OCI-LY3 (cell line): ENCODE results near the gene ALG3.

Source experiments
- H2AFZ ChIP-seq: fragments of 200-600, 300-600 bp; shearing (Covaris generic); 2 replicates; pipeline ENCODE4 v1.6.0; 2014; ENCODE audit warnings: antibody characterized with exemption, low read depth, low read length
- H3K27ac ChIP-seq: fragments of 200-600, 300-600 bp; sonication (generic); 2 replicates; pipeline ENCODE4 v1.5.1; 2014; ENCODE audit warnings: mild to moderate bottlenecking, low read length, moderate library complexity, mixed read lengths
- H3K27me3 ChIP-seq: fragments of 200-600, 300-600 bp; sonication (generic); 2 replicates; pipeline ENCODE4 v1.6.1; 2014; ENCODE audit warnings: low read depth, low read length, mixed read lengths
- H3K36me3 ChIP-seq: fragments of 200-600, 300-600 bp; sonication (generic); replicated peaks from 2 replicates; pipeline ENCODE3; 2014; ENCODE audit warnings: low read depth, low read length, mixed read lengths
- H3K4me1 ChIP-seq: fragments of 300-600, 200-600 bp; sonication (generic); 2 replicates; pipeline ENCODE4 v1.6.1; 2014; ENCODE audit warnings: low read length, mixed read lengths
- H3K4me2 ChIP-seq: fragments of 200-600, 300-600 bp; sonication (generic); 2 replicates; pipeline ENCODE4 v1.6.1; 2014; ENCODE audit warnings: low read length, mixed read lengths
- H3K4me3 ChIP-seq: fragments of 300-600, 200-600 bp; sonication (generic); 2 replicates; pipeline ENCODE4 v1.5.1; 2014; ENCODE audit warnings: antibody characterized with exemption, mild to moderate bottlenecking, low read length, moderate library complexity
- H3K79me2 ChIP-seq: fragments of 300-600, 200-600 bp; shearing (Covaris generic); 2 replicates; pipeline ENCODE4 v1.6.1; 2014; ENCODE audit warnings: mild to moderate bottlenecking, low read length, mixed read lengths
- H3K9ac ChIP-seq: fragments of 300-600, 200-600 bp; shearing (Covaris generic); 2 replicates; pipeline ENCODE4 v1.6.0; 2014; ENCODE audit warnings: mild to moderate bottlenecking, low read length, moderate library complexity
- H3K9me3 ChIP-seq: fragments of 200-600, 300-600 bp; shearing (Covaris generic); 2 replicates; pipeline ENCODE4 v1.6.1; 2014; ENCODE audit warnings: low read length, mixed read lengths; ENCODE audit not compliant: insufficient read depth
- H4K20me1 ChIP-seq: fragments of 200-600, 300-600 bp; sonication (generic); 2 replicates; pipeline ENCODE4 v1.6.1; 2016; ENCODE audit warnings: low read length, mixed read lengths; ENCODE audit not compliant: insufficient read depth
- CTCF ChIP-seq: fragments of 200-600, 300-600 bp; sonication (generic); IDR thresholded peaks from 2 replicates; pipeline ENCODE4 v1.5.1; 2014; ENCODE audit warnings: antibody characterized with exemption, low read length, low read depth
- EZH2phosphoT487 ChIP-seq: fragments of 200-600 bp; shearing (Covaris generic); IDR thresholded peaks from 2 replicates; pipeline ENCODE4 v1.6.1; 2018; ENCODE audit warnings: antibody characterized with exemption, mixed run types, low read depth

Gene ALG3

GRCh38 chr3:184230081-184230602, 18.6 kb downstream of the ALG3 start:
- H2AFZ ChIP-seq, result peak overlapping the region; percentile 37

DNA sequence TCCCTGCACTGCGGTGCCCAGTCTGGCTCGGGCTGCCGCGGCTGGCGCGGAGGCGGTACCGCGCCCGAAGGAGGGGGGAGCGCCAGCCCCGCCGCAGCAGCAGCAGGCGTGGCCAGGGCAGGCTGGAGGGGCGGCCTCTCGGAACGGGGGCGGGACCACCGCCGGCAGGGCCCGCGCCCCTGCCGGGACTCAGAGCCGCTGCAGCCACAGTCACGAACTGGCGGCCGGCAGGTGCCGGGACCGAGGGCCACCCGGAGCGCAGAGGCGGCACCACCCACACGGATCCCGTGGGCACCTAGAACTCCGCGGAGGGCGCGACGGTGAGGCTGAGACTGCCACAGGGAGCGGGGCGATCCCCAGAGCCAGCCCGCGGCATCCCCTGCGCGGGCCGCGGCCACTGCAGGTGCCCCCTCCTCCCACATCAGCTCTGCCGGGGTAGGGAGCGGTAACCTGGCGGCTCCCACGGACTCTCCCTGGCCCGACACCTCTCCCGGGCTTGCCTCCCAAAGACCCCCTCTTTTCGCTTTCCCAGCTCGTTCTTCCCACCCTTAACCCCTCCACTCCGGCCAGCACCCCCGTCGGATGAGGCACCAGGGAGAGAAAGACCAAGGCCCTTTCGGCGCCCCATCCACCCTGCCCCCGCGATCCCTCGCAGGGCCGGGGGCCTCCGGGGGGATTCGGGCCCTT, 19.2 kb downstream of the ALG3 start, which contains the start of gene VWA5B2:
VWA5B2 (plus strand) TSS at position 192 of the 687 bp plus-strand sequence. CDS start 944 bp downstream, outside the sequence.
- H3K4me2 ChIP-seq, result peak within 1 kb of the TSS; percentile 76
- peaks cover 19% of the 10 kb centered on the region for H3K27me3 ChIP-seq
- no peaks in the 10 kb centered on the region for H4K20me1 ChIP-seq
- H3K9me3 ChIP-seq, result no peaks in the 10 kb centered on the region
- no peaks in the 10 kb centered on the region for H3K79me2 ChIP-seq
- no peak within 1 kb of the TSS for H3K27ac ChIP-seq
- peak within 1 kb of the TSS; percentile 83 for H3K4me3 ChIP-seq
- no peak for TF ChIP-seq CTCF
- no peak for TF ChIP-seq EZH2phosphoT487
- H2AFZ ChIP-seq, result peak within 1 kb of the TSS; percentile 37
- peak within 1 kb of the TSS; percentile 43; the same call in 1 of the 2 replicates for H3K9ac ChIP-seq
- no peaks in the 10 kb centered on the region for H3K36me3 ChIP-seq
- 0 out of 2 replicates have a peak, but pooled peaks cover 2% of the 10 kb centered on the region for H3K4me1 ChIP-seq

More at GRCh38 chr3:184230081-184230602, 18.6 kb downstream of the ALG3 start:
- H3K4me3 ChIP-seq, result peak overlapping the region; percentile 83
- H4K20me1 ChIP-seq, result no peaks in the 10 kb centered on the region
- no peaks in the 10 kb centered on the region for H3K79me2 ChIP-seq
- no peaks in the 10 kb centered on the region for H3K9me3 ChIP-seq
- H3K36me3 ChIP-seq, result no peaks in the 10 kb centered on the region
- peaks cover 19% of the 10 kb centered on the region for H3K27me3 ChIP-seq
- peak overlapping the region; percentile 43; the same call in 1 of the 2 replicates for H3K9ac ChIP-seq
- 0 out of 2 replicates have a peak, but pooled peaks cover 2% of the 10 kb centered on the region for H3K4me1 ChIP-seq
- H3K4me2 ChIP-seq, result peak overlapping the region; percentile 76
- TF ChIP-seq CTCF, result no peak
- TF ChIP-seq EZH2phosphoT487, result no peak
- H3K27ac ChIP-seq, result no peak overlapping the region

DNA sequence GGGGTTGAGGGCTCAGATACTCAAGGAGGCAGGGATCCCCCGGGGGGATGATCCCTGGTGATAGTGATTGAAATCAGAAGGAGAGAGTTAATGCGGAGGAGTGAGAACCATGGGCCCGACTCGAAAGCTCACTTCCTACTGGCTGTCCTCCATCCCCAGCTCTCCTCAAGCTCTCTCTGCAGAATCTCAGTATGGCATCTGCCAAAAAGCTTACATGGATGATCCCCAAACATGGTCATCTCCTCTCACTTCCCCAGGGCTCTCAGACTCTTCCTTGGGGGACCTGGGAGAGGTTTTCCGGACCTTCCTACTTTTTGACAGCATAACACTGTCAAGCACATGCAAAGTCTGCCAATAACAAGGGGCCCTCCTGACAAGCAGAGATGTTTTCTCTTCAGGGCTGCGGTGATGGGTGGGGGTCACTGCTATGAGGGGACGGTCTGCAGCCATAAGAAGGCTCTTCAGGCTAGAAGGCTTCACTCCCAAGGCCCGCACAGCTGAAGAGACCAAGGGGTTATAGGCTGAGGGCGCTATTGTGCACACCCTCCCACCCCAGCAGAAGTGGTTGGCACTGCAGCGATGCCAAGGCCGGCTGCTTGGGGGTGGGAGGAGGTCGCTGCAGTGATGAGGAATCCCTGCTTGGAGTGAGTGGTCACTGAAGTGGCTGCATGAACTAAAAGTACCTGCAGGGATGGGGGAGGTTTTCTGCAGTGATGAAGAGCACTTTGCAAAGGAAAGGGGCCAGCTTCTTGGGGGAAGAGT, 20.2 kb downstream of the ALG3 start:
- H4K20me1 ChIP-seq, result no peaks in the 10 kb centered on the region
- H3K4me1 ChIP-seq, result 0 out of 2 replicates have a peak, but pooled peaks cover 2% of the 10 kb centered on the region
- H3K9me3 ChIP-seq, result no peaks in the 10 kb centered on the region
- H3K36me3 ChIP-seq, result no peaks in the 10 kb centered on the region
- no peak overlapping the region for H3K27ac ChIP-seq
- peak overlapping the region; percentile 76 for H3K4me2 ChIP-seq
- peak overlapping the region; percentile 28; the same call in 1 of the 2 replicates for H2AFZ ChIP-seq
- peaks cover 19% of the 10 kb centered on the region for H3K27me3 ChIP-seq
- TF ChIP-seq EZH2phosphoT487 (no peak), CTCF (no peak)
- no peak overlapping the region for H3K9ac ChIP-seq
- H3K79me2 ChIP-seq, result no peaks in the 10 kb centered on the region
- H3K4me3 ChIP-seq, result peak overlapping the region; percentile 83

- no peak overlapping the region for H2AFZ ChIP-seq
- H3K27ac ChIP-seq, result no peak overlapping the region
These were observed 21.3 kb downstream of the ALG3 start for GRCh38 chr3:184227481-184227935.

More at GRCh38 chr3:184227481-184227935, 21.3 kb downstream of the ALG3 start:
- Histone ChIP-seq H3K4me3 (no peak overlapping the region), H4K20me1 (no peaks in the 10 kb centered on the region), H3K36me3 (no peaks in the 10 kb centered on the region), H3K9ac (no peak overlapping the region), H3K9me3 (no peaks in the 10 kb centered on the region), H3K4me1 (0 out of 2 replicates have a peak, but pooled peaks cover 2% of the 10 kb centered on the region), H3K4me2 (no peak overlapping the region), H3K27me3 (peaks cover 19% of the 10 kb centered on the region), H3K79me2 (no peaks in the 10 kb centered on the region)
- TF ChIP-seq CTCF (peak; percentile 80), EZH2phosphoT487 (no peak)
